Measurements from ENCODE around the gene CYP4F11. TPM values are rescaled to one million over a fixed set of nuclear protein-coding genes. Genes with fewer than 3 reads are reported as not detected.
"Not testable (repeated sequence)": the region's sequence is repeated elsewhere in the genome, so short reads cannot be mapped to it uniquely, and the experiment has no call there.

The CYP4F11 gene
- 1 to 10 TPM in 1 of 4 donors, not detected in 3; 1.1 TPM for polyA plus RNA-seq (ENCODE audit: insufficient read length in 4 of 4)

- peak in 1 of 4 donors; percentile 2 for DNase-seq (ENCODE audit: low read depth in 4 of 4, low spot score in 3 of 4)
These were observed at the start of gene CYP4F11 for GRCh38 chr19:15934332-15935078. TSS of gene CYP4F11 (minus strand) at chr19:15934529. CDS start at chr19:15934408, 121 bp downstream.

GRCh38 chr19:15979293-15979692 is 45.0 kb upstream of the CYP4F11 start:
- DNase-seq (ENCODE audit: low read depth in 4 of 4, low spot score in 3 of 4) = no peak

GRCh38 chr19:15977690-15978089 is 43.4 kb upstream of the CYP4F11 start:
- no peak for DNase-seq (ENCODE audit: low read depth in 4 of 4, low spot score in 3 of 4)

- no peak for DNase-seq (ENCODE audit: low read depth in 4 of 4, low spot score in 3 of 4)
These were observed 42.7 kb upstream of the CYP4F11 start for GRCh38 chr19:15976836-15977689.

GRCh38 chr19:15974856-15975255 is 40.5 kb upstream of the CYP4F11 start:
- no peak for DNase-seq (ENCODE audit: low read depth in 4 of 4, low spot score in 3 of 4)

GRCh38 chr19:15972043-15972442 is 37.7 kb upstream of the CYP4F11 start:
- DNase-seq (ENCODE audit: low read depth in 4 of 4, low spot score in 3 of 4) = not testable (repeated sequence)

GRCh38 chr19:15971224-15971780 is 37.0 kb upstream of the CYP4F11 start:
- DNase-seq (ENCODE audit: low read depth in 4 of 4, low spot score in 3 of 4) = no peak

- DNase-seq (ENCODE audit: low read depth in 4 of 4, low spot score in 3 of 4) = no peak
These were observed 29.9 kb upstream of the CYP4F11 start for GRCh38 chr19:15964231-15964630.

GRCh38 chr19:15962319-15962718 is 28.0 kb upstream of the CYP4F11 start:
- DNase-seq (ENCODE audit: low read depth in 4 of 4, low spot score in 3 of 4) = no peak

- no peak for DNase-seq (ENCODE audit: low read depth in 4 of 4, low spot score in 3 of 4)
These were observed 20.5 kb upstream of the CYP4F11 start for GRCh38 chr19:15954820-15955219.

GRCh38 chr19:15948223-15949058 is 14.1 kb upstream of the CYP4F11 start, which contains the start of gene OR10H4:
TSS of gene OR10H4 (plus strand) at chr19:15949008. CDS start at chr19:15949008, 0 bp downstream.
- no peak for DNase-seq (ENCODE audit: low read depth in 4 of 4, low spot score in 3 of 4)

GRCh38 chr19:15945301-15945700 is 11.0 kb upstream of the CYP4F11 start:
- no peak for DNase-seq (ENCODE audit: low read depth in 4 of 4, low spot score in 3 of 4)

GRCh38 chr19:15944401-15944800 is 10.1 kb upstream of the CYP4F11 start:
- DNase-seq (ENCODE audit: low read depth in 4 of 4, low spot score in 3 of 4) = no peak

- no peak for DNase-seq (ENCODE audit: low read depth in 4 of 4, low spot score in 3 of 4)
These were observed 3.4 kb upstream of the CYP4F11 start for GRCh38 chr19:15937771-15938170.

GRCh38 chr19:15936950-15937349 is 2.6 kb upstream of the CYP4F11 start:
- DNase-seq (ENCODE audit: low read depth in 4 of 4, low spot score in 3 of 4) = no peak

GRCh38 chr19:15936173-15936572 is 1.8 kb upstream of the CYP4F11 start:
- no peak for DNase-seq (ENCODE audit: low read depth in 4 of 4, low spot score in 3 of 4)

GRCh38 chr19:15935167-15935702 is 906 bp upstream of the CYP4F11 start:
- DNase-seq (ENCODE audit: low read depth in 4 of 4, low spot score in 3 of 4) = no peak

GRCh38 chr19:15933761-15934331 is 483 bp downstream of the CYP4F11 start:
- DNase-seq (ENCODE audit: low read depth in 4 of 4, low spot score in 3 of 4) = not testable (repeated sequence)

- no peak for DNase-seq (ENCODE audit: low read depth in 4 of 4, low spot score in 3 of 4)
These were observed 6.0 kb downstream of the CYP4F11 start for GRCh38 chr19:15928321-15928720.

GRCh38 chr19:15926484-15926883 is 7.8 kb downstream of the CYP4F11 start:
- no peak for DNase-seq (ENCODE audit: low read depth in 4 of 4, low spot score in 3 of 4)
